B cell (primary cell): ENCODE measurements around the gene MAML3. TPM values are rescaled to one million over a fixed set of nuclear protein-coding genes. Genes with fewer than 3 reads are reported as not detected.

ENCODE experiments used
- ATAC-seq: fragments of 200-7000 bp; cut with Tn5 transposase; one replicate; pipeline ENCODE4 v1.10.0; 2021; ENCODE audit warnings: low read depth, mild to moderate bottlenecking, moderate number of reproducible peaks, moderate library complexity
- CTCF ChIA-PET: fragments of 350-600 bp; sonication (Branson Sonifier 250); formaldehyde crosslinking; loops from one replicate; lab custom pipeline; 2021; ENCODE audit warnings: antibody characterized with exemption, inconsistent platforms; lab: Charles Lee
- POLR2A ChIA-PET: fragments of 350-600 bp; sonication (Branson Sonifier 250); formaldehyde crosslinking; loops from one replicate; lab custom pipeline; 2021; ENCODE audit warnings: antibody characterized with exemption; lab: Charles Lee
- DNase-seq: peaks from one replicate; pipeline ENCODE4 v3.0.0; 2013
- H2AFZ ChIP-seq: 2 replicates; pipeline ENCODE4 v1.6.1; 2012; ENCODE audit warnings: mild to moderate bottlenecking, low read depth, low read length; ENCODE audit not compliant: insufficient read depth, poor library complexity, severe bottlenecking
- H3K27ac ChIP-seq, 2 donors: 1 replicate in 1 of 2; 2 replicates in 1 of 2; pipeline ENCODE4 v1.5.1; 2012 to 2013; ENCODE audit warnings: low read length in 2 of 2, mild to moderate bottlenecking in 2 of 2, moderate library complexity in 1 of 2
- H3K27me3 ChIP-seq, 4 experiments: fragments of 200-600 bp in 1 of 4; sonication (generic) in 1 of 4; replicated peaks in 1 of 4; 1 replicate in 2 of 4; 2 replicates in 2 of 4; pipeline versions ENCODE4 v1.6.1 to v1.7.0; 2013 to 2016; ENCODE audit warnings: low read length in 3 of 4, mild to moderate bottlenecking in 2 of 4, mixed read lengths in 1 of 4, moderate library complexity in 1 of 4; ENCODE audit not compliant: insufficient read depth in 4 of 4, control insufficient read depth in 3 of 4; ENCODE audit errors: control extremely low read depth in 1 of 4
- H3K36me3 ChIP-seq, 2 experiments: replicated peaks in 1 of 2; 1 replicate in 1 of 2; 2 replicates in 1 of 2; pipeline versions ENCODE4 v1.6.1 to v1.7.1; 2013; ENCODE audit warnings: low read length in 1 of 2; ENCODE audit not compliant: insufficient read depth in 2 of 2, control insufficient read depth in 1 of 2; ENCODE audit errors: control extremely low read depth in 1 of 2, extremely low read depth in 1 of 2
- H3K4me1 ChIP-seq, 2 donors: fragments of 200-600 bp in 1 of 2; sonication (generic) in 1 of 2; 1 replicate in 1 of 2; 2 replicates in 1 of 2; pipeline versions ENCODE4 v1.5.1 to v1.6.1; 2013 to 2017; ENCODE audit warnings: low read length in 2 of 2; ENCODE audit not compliant: control insufficient read depth in 2 of 2, insufficient read depth in 2 of 2
- H3K4me2 ChIP-seq: replicated peaks from 2 replicates; pipeline ENCODE3; 2012; ENCODE audit warnings: mild to moderate bottlenecking, low read depth, low read length; ENCODE audit not compliant: poor library complexity, severe bottlenecking
- H3K4me3 ChIP-seq, 5 experiments: fragments of 200-600 bp in 1 of 5; sonication (generic) in 1 of 5; 1 replicate in 3 of 5; 2 replicates in 2 of 5; pipeline versions ENCODE4 v1.5.1 to v1.7.0; 2011 to 2016; ENCODE audit warnings: low read length in 4 of 5, mild to moderate bottlenecking in 4 of 5, low read depth in 2 of 5, control low read depth in 1 of 5, moderate library complexity in 1 of 5; ENCODE audit not compliant: insufficient read depth in 1 of 5; ENCODE audit errors: control extremely low read depth in 1 of 5, extremely low read depth in 1 of 5
- H3K79me2 ChIP-seq: fragments of 200-600 bp; sonication (generic); one replicate; pipeline ENCODE4 v1.6.0; 2016; ENCODE audit warnings: low read length; ENCODE audit not compliant: control insufficient read depth, insufficient read depth
- H3K9ac ChIP-seq: fragments of 200-600 bp; sonication (generic); 2 replicates; pipeline ENCODE4 v1.6.1; 2017; ENCODE audit warnings: mild to moderate bottlenecking, low read length, moderate library complexity
- H3K9me3 ChIP-seq, 3 donors: one replicate each; pipeline versions ENCODE4 v1.6.1 to v1.7.1; 2013; ENCODE audit warnings: low read length in 2 of 3; ENCODE audit not compliant: control insufficient read depth in 2 of 3, insufficient read depth in 1 of 3; ENCODE audit errors: control extremely low read depth in 1 of 3
- H4K20me1 ChIP-seq: 2 replicates; pipeline ENCODE4 v1.6.0; 2012; ENCODE audit warnings: mild to moderate bottlenecking, low read length; ENCODE audit not compliant: insufficient read depth, control insufficient read depth, poor library complexity, severe bottlenecking
- H3K27ac Mint-ChIP-seq: one replicate; pipeline ENCODE4 v1.8.0; 2021; ENCODE audit warnings: mixed read lengths
- H3K27me3 Mint-ChIP-seq: one replicate; pipeline ENCODE4 v1.8.0; 2021; ENCODE audit warnings: mixed read lengths
- H3K4me1 Mint-ChIP-seq: one replicate; pipeline ENCODE4 v1.8.0; 2021; ENCODE audit warnings: mixed read lengths
- H3K4me3 Mint-ChIP-seq: one replicate; pipeline ENCODE4 v1.8.0; 2021; ENCODE audit warnings: mixed read lengths
- H3K9me3 Mint-ChIP-seq: one replicate; pipeline ENCODE4 v1.8.0; 2022; ENCODE audit warnings: mixed read lengths; ENCODE audit not compliant: insufficient read depth
- EZH2 ChIP-seq: IDR thresholded peaks from 2 replicates; pipeline ENCODE4 v1.6.1; 2012; ENCODE audit warnings: borderline replicate concordance, low read depth, mild to moderate bottlenecking, moderate library complexity, low read length; ENCODE audit not compliant: insufficient read depth, poor library complexity, severe bottlenecking
- WGBS: methylation state at CpG from one replicate; pipeline ENCODE4 v1.1.5; 2013; ENCODE audit warnings: missing lambda C conversion rate; ENCODE audit not compliant: insufficient coverage; 5-methylcytosine and 5-hydroxymethylcytosine counted together
- intact Hi-C: fragments of 100-400 bp; cut with micrococcal nuclease; formaldehyde crosslinking; loops from one replicate; pipeline ENCODE4 v1.10.0; 2022
- polyA plus RNA-seq: library from polyadenylated mRNA; depleted of rRNA; stranded (reverse); fragments of >200 nt; gene quantifications from 2 replicates; pipeline ENCODE4 v1.2.3, GENCODE V29; 2012
- total RNA-seq, 2 donors: library from RNA; stranded (reverse); fragments of 120-200 nt in 1 of 2; gene quantifications; 1 replicate in 1 of 2; 2 replicates in 1 of 2; pipeline versions ENCODE4 v1.2.3 to v1.2.4, GENCODE V29; 2013 to 2022
- TF ChIP-seq, protein P1 (sequence below): fragments of 200-600 bp; IDR thresholded peaks from one replicate; pipeline ENCODE4 v1.8.0; 2022; ENCODE audit warnings: antibody characterized with exemption, mild to moderate bottlenecking

Gene MAML3
- total and polyA plus RNA-seq, 2 donors (not counting 1 experiment from before 2014, with no cell fraction given) = 0.94 to 5.3 TPM

DNA sequence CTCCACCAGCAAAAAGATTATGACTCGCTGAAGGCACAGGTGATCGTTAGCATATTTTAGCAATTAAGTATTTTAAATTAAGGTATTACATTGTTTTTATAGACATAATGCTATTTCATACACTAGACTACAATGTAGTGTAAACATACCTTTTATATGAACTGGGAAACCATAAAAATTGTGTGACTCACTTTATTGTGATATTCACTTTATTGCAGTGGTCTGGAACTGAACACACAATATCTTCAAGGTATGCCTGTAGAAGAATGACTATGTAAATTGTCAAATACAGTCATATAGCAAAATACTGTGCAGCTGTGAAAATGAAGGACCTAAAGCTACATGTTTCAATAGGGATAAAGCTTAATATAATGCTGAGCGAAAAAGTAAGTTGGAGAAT is 26.6 kb upstream of the MAML3 start:
- no peak overlapping the region for H2AFZ ChIP-seq
- no peaks in the 10 kb centered on the region for H3K79me2 ChIP-seq
- DNase-seq (no peak), ATAC-seq (no peak)
- ChIA-PET CTCF (no interaction called here), POLR2A (no interaction called here)
- H3K9me3 Mint-ChIP-seq = no peaks in the 10 kb centered on the region
- no peaks in the 10 kb centered on the region for H3K9me3 ChIP-seq
- H3K9ac ChIP-seq = no peak overlapping the region
- intact Hi-C loops = no loop called here
- H3K4me3 ChIP-seq = no peak overlapping the region
- H3K36me3 ChIP-seq = no peaks in the 10 kb centered on the region
- no peak for TF ChIP-seq EZH2
- TF ChIP-seq, protein P1, sequence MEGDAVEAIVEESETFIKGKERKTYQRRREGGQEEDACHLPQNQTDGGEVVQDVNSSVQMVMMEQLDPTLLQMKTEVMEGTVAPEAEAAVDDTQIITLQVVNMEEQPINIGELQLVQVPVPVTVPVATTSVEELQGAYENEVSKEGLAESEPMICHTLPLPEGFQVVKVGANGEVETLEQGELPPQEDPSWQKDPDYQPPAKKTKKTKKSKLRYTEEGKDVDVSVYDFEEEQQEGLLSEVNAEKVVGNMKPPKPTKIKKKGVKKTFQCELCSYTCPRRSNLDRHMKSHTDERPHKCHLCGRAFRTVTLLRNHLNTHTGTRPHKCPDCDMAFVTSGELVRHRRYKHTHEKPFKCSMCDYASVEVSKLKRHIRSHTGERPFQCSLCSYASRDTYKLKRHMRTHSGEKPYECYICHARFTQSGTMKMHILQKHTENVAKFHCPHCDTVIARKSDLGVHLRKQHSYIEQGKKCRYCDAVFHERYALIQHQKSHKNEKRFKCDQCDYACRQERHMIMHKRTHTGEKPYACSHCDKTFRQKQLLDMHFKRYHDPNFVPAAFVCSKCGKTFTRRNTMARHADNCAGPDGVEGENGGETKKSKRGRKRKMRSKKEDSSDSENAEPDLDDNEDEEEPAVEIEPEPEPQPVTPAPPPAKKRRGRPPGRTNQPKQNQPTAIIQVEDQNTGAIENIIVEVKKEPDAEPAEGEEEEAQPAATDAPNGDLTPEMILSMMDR = no peak
- no peak overlapping the region for H3K27ac Mint-ChIP-seq
- peaks cover 25% of the 10 kb centered on the region for H3K27me3 Mint-ChIP-seq
- no peak overlapping the region for H3K27ac ChIP-seq
- H3K4me3 Mint-ChIP-seq = no peak overlapping the region
- no peaks in the 10 kb centered on the region for H3K4me1 Mint-ChIP-seq
- H3K27me3 ChIP-seq = peaks cover 0 to 4% (median 2%) of the 10 kb centered on the region in 4 experiments
- H3K4me2 ChIP-seq = no peak overlapping the region
- H3K4me1 ChIP-seq = no peaks in the 10 kb centered on the region
- H4K20me1 ChIP-seq = no peaks in the 10 kb centered on the region
- no CpG with 5 or more reads among the region's 3 CpGs for WGBS

DNA sequence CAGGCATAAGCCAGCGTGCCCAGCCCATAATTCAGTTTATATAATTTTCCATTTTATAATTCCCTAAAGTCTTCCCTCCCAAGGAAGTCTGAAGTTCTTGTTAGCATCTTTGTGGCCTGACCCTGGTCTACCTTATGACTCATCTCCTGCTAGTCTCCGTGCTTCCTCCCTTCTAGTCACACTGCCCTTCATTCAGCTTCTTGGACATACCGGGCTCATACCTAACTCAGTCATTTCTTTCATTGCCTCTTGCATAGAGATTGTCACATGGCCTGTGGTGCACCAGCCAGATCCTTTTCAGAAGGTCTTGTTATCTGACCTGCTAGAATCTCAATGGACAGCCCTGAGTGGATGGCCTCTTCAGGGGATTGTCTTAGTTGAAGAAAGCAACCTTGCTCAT is 22.8 kb upstream of the MAML3 start:
- Mint-ChIP-seq H3K4me1 (no peaks in the 10 kb centered on the region), H3K4me3 (no peak overlapping the region), H3K27me3 (peaks cover 16% of the 10 kb centered on the region), H3K27ac (no peak overlapping the region), H3K9me3 (no peaks in the 10 kb centered on the region)
- ChIA-PET POLR2A (interaction anchor here (0.7 kb wide), 1 partner anchor 23 kb away, joined by 5 read pairs; no protein-coding TSS in a partner anchor), CTCF (no interaction called here)
- no peak overlapping the region for H3K27ac ChIP-seq
- no peaks in the 10 kb centered on the region for H4K20me1 ChIP-seq
- H3K79me2 ChIP-seq = no peaks in the 10 kb centered on the region
- H3K4me2 ChIP-seq = no peak overlapping the region
- no peak overlapping the region for H3K9ac ChIP-seq
- H3K27me3 ChIP-seq = peaks cover 0 to 7% (median 2%) of the 10 kb centered on the region in 4 experiments
- DNase-seq (no peak), ATAC-seq (no peak)
- TF ChIP-seq EZH2 = no peak
- TF ChIP-seq, protein P1 = no peak
- no peak overlapping the region for H3K4me3 ChIP-seq
- no peak overlapping the region for H2AFZ ChIP-seq
- 95% methylated on average over 3 of the region's 3 CpGs for WGBS
- no peaks in the 10 kb centered on the region for H3K36me3 ChIP-seq
- intact Hi-C loops = no loop called here
- H3K9me3 ChIP-seq = no peaks in the 10 kb centered on the region
- H3K4me1 ChIP-seq = no peaks in the 10 kb centered on the region
